ENCODE measurements around the gene SFSWAP.

GRCh38 chr12:131688845-131689154 is 22.1 kb upstream of the SFSWAP start:
- no peak for TF ChIP-seq GATA2 (IDR thresholded peaks at IDR 0.05; ENCODE audit: low read depth, low read length)
- no peak for TF ChIP-seq GATA3 (IDR thresholded peaks at IDR 0.05; ENCODE audit: low read depth, low read length)

Measured in SH-SY5Y (cell line).